Lower leg skin (tissue), 4 donors: ENCODE data around the gene PTDSS2. TPM values are rescaled to one million over a fixed set of nuclear protein-coding genes. Genes with fewer than 3 reads are reported as not detected.

Experiments
- DNase-seq, 2 donors: peaks; one replicate each; pipeline ENCODE4 v3.0.0-alpha.2; 2019; ENCODE audit warnings: low spot score in 2 of 2
- H3K4me3 ChIP-seq: fragments of 200-600 bp; sonication (generic); 2 replicates; pipeline ENCODE4 v1.5.1; 2017; ENCODE audit warnings: mild to moderate bottlenecking, low read depth; ENCODE audit not compliant: poor library complexity, severe bottlenecking
- POLR2A ChIP-seq, 2 donors: fragments of 450-650 bp; IDR thresholded peaks; one replicate each; pipeline ENCODE4 v1.6.1; 2016 to 2017; ENCODE audit warnings: antibody characterized with exemption in 2 of 2, mild to moderate bottlenecking in 1 of 2, moderate library complexity in 1 of 2
- WGBS, 2 donors: methylation state at CpG; one replicate each; pipeline ENCODE4 v1.1.5; 2018; 5-methylcytosine and 5-hydroxymethylcytosine counted together
- intact Hi-C: fragments of 100-400 bp; cut with DNase I; formaldehyde crosslinking; loops from one replicate; pipeline ENCODE4 v1.15.0; 2023; ENCODE audit warnings: low total_unique reads
- total RNA-seq, 4 donors: library from RNA; depleted of rRNA; stranded (reverse); fragments of >200 nt; gene quantifications; one replicate each; pipeline ENCODE4 v1.1.0, GENCODE V29; 2016
- TF ChIP-seq, protein P1 (sequence below), 3 donors: fragments of 450-650 bp; IDR thresholded peaks; one replicate each; pipeline ENCODE4 v1.5.1; 2016; ENCODE audit warnings: antibody characterized with exemption in 3 of 3, mild to moderate bottlenecking in 3 of 3, moderate library complexity in 2 of 3

PTDSS2 gene
- total RNA-seq, 4 donors from 2014 or later = 35.0 to 108 (median 38.7) TPM

DNA sequence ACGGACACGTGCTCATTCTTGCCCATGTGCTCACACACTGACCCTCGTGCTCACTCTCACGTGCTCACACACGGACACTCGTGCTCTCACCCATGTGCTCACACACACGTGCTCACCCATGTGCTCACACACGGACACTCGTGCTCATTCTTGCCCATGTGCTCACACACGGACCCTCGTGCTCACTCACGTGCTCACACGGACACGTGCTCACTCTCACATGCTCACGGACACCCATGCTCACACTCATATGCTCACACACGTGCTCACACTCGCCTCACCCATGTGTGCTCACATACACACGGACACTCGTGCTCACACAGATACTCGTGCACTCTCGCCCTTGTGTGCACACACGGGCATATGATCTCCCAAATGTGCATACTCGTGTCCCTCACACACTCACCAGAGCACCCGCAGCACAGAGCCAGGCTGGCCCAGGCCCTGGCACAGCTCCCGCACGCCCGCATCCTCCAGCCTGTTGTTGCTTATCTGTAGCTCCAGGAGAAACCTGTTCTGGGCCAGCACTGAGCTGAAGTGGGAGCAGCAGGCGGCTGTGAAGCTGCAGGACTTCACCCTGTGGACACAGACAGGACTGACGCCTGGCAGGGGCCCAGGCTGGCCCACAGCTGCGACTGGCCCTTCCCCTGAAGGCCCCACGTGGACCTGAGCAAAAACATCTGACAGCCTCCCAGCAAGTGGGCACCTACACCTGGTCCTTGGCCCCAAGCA is 47.7 kb downstream of the PTDSS2 start:
- 96 to 97% methylated on average over 30 to 31 of the region's 31 CpGs for WGBS, 2 donors
- no peak for DNase-seq
- no peak for TF ChIP-seq POLR2A (IDR thresholded peaks at IDR 0.05)
- TF ChIP-seq, protein P1, sequence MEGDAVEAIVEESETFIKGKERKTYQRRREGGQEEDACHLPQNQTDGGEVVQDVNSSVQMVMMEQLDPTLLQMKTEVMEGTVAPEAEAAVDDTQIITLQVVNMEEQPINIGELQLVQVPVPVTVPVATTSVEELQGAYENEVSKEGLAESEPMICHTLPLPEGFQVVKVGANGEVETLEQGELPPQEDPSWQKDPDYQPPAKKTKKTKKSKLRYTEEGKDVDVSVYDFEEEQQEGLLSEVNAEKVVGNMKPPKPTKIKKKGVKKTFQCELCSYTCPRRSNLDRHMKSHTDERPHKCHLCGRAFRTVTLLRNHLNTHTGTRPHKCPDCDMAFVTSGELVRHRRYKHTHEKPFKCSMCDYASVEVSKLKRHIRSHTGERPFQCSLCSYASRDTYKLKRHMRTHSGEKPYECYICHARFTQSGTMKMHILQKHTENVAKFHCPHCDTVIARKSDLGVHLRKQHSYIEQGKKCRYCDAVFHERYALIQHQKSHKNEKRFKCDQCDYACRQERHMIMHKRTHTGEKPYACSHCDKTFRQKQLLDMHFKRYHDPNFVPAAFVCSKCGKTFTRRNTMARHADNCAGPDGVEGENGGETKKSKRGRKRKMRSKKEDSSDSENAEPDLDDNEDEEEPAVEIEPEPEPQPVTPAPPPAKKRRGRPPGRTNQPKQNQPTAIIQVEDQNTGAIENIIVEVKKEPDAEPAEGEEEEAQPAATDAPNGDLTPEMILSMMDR (IDR thresholded peaks at IDR 0.05) = no peak
- intact Hi-C loops = no loop called here
- no peak overlapping the region for H3K4me3 ChIP-seq

DNA sequence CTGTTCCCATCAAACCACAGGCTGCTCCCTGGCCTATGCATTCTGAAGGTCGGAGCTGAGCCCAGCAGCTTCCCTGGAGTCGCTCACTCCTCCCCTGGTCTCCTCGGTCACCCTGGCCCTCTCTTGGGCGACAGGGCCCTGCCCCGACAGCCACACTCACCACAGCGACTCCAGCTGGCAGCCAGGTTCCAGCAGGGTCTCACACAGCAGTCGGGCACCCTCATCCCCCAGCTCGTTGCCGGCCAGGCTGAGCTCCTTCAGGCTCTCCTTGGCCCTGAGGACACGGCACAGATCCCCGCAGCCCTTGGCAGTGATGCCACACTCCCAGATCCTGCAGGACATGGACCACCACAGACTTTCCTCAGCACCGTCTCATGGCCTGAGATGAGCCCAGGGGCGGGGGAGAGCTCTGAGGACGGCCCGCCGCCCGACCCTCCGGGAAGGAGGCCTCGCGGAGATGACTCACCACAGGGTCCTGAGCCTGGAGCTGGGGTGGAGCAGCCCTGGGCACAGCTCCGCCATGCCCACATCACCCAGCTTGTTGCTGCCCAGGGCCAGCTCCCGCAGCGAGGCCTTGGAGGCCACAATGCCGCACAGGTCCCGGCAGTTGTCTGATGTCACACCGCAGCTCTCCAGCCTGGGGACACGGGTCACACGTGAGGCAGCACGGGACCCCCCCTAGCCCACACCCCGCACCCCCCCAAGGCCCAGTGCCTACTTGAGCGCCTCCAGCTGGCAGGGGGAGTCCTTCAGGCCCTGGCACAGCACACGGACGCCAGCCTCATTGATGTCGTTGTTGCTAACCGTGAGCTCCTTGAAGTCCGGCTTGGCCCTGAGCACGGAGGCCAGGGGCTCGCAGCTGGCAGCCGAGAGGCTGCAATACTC is 48.5 kb downstream of the PTDSS2 start:
- intact Hi-C loops = no loop called here
- DNase-seq = peak in 1 of 2 donors; percentile 82

DNA sequence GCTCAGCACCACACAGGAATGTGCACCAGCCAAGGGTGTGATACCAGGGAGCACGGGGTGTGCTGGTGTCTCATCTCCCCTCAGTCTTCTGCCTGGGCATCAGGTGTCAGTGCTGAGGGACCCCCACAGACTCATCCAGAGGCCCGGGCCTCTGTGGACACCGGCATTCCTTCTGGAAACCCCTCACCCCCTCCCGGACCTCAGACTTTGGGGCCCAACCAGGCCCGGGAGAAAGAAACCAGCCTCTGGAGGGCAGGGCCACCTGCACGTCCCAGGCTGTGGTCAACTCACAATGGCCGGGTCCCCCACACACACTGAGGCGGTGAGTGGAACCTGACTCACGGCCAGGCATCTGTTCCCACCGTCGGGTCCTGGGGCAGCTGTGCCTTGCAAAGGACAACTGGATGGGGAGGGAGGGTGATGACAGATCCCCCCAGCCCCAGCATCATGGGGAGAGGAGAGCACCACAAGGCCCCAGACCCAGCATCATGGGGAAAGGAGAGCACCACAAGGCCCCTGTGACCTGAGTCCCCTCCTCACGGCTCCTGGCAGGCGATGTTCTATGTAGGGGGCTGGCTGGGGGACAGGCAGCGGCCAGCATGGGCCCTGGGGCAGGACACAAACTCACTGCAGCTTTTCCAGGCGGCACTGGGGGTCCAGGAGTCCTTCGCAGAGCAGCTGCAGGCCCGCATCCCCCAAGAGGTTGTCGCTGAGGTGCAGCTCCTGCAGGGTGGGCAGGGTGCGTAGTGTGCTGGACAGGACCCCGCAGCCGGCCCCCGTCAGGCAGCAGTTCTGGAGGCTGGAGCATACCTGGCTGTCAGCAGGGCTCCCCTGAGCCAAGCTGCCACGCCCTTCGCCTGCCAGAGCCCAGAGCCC is 49.4 kb downstream of the PTDSS2 start:
- H3K4me3 ChIP-seq = no peak overlapping the region
- intact Hi-C loops = loop anchor here (10.0 kb wide), 1 partner anchor 95 kb away; no protein-coding TSS in a partner anchor
- DNase-seq = peak in 1 of 2 donors; percentile 80
- TF ChIP-seq, protein P1 (IDR thresholded peaks at IDR 0.05) = no peak
- no peak for TF ChIP-seq POLR2A (IDR thresholded peaks at IDR 0.05)
- 81 to 91% methylated on average over 14 to 24 of the region's 24 CpGs for WGBS, 2 donors

More for the DNA sequence above, 48.5 kb downstream of the PTDSS2 start:
- TF ChIP-seq, protein P1 (IDR thresholded peaks at IDR 0.05) = no peak
- TF ChIP-seq POLR2A (IDR thresholded peaks at IDR 0.05) = no peak
- 91 to 93% methylated on average over 13 to 20 of the region's 39 CpGs for WGBS, 2 donors
- no peak overlapping the region for H3K4me3 ChIP-seq

DNA sequence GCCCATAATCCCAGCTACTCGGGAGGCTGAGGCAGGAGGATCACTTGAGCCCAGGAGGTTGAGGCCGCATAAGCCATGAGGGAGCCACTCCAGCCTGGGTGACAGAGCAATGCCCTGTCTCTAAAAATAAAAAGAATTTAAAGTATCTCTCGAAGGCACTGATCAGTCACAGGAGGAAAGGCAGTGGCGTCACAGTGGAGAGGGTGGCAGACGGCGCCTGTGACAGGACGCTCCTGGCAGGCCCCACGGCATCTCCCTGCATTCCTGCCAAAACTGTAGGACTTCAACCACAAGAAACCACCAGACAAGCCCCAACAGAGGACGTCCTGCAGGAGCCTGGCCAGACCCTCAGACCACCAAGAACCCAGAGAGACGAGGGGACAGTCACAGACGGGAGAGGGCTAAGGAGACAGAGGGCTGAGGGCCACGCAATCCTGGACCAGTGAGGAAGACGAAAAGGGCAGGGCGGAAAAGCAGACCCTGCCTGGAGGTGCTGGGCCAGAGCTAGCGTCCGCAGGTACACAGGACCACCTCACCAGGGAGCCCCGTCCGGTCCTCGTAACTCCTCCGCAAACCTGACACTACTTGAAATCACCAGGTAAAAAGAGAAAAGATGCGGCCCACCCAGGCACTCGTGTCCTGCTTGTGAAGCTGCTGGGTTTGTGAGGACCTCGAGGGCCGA is 51.1 kb downstream of the PTDSS2 start:
- no peak for TF ChIP-seq POLR2A (IDR thresholded peaks at IDR 0.05)
- TF ChIP-seq, protein P1 (IDR thresholded peaks at IDR 0.05) = no peak
- intact Hi-C loops = loop anchor here (10.0 kb wide), 1 partner anchor 96 kb away; no protein-coding TSS in a partner anchor
- no peak overlapping the region for H3K4me3 ChIP-seq
- 85 to 93% methylated on average over 24 of the region's 24 CpGs for WGBS, 2 donors
- DNase-seq = peak in 1 of 2 donors; percentile 83
